ENCODE measurements around the gene TEX14. TPM values are rescaled to one million over a fixed set of nuclear protein-coding genes. Genes with fewer than 3 reads are reported as not detected.

TEX14 gene
- total RNA-seq, 4 donors from 2014 or later, result under 0.01 TPM; not detected in 2

- no peak for TF ChIP-seq CTCF (IDR thresholded peaks at IDR 0.05; ENCODE audit: low read depth)
These were observed 32.8 kb downstream of the TEX14 start for GRCh38 chr17:58658804-58659713.

- TF ChIP-seq CTCF (IDR thresholded peaks at IDR 0.05; ENCODE audit: low read depth), result no peak
These were observed 43.6 kb downstream of the TEX14 start for GRCh38 chr17:58648236-58648635.

- TF ChIP-seq CTCF (IDR thresholded peaks at IDR 0.05; ENCODE audit: low read depth), result no peak
These were observed 48.7 kb downstream of the TEX14 start for GRCh38 chr17:58643147-58643546.

GRCh38 chr17:58641887-58642311, 49.9 kb downstream of the TEX14 start:
- TF ChIP-seq CTCF (IDR thresholded peaks at IDR 0.05; ENCODE audit: low read depth), result no peak

- no peak for TF ChIP-seq CTCF (IDR thresholded peaks at IDR 0.05; ENCODE audit: low read depth)
These were observed 51.6 kb downstream of the TEX14 start for GRCh38 chr17:58640202-58640601.

- TF ChIP-seq CTCF (IDR thresholded peaks at IDR 0.05; ENCODE audit: low read depth), result no peak
These were observed 52.2 kb downstream of the TEX14 start for GRCh38 chr17:58639681-58640080.

- TF ChIP-seq CTCF (IDR thresholded peaks at IDR 0.05; ENCODE audit: low read depth), result no peak
These were observed 54.8 kb downstream of the TEX14 start for GRCh38 chr17:58637011-58637570.

All from subcutaneous adipose tissue (tissue), 4 donors.